OCI-LY3 (cell line): ENCODE results near the gene BAMBI.

Experiments
- H2AFZ ChIP-seq: fragments of 200-600, 300-600 bp; shearing (Covaris generic); 2 replicates; pipeline ENCODE4 v1.6.0; 2014; ENCODE audit warnings: antibody characterized with exemption, low read depth, low read length
- H3K27ac ChIP-seq: fragments of 200-600, 300-600 bp; sonication (generic); 2 replicates; pipeline ENCODE4 v1.5.1; 2014; ENCODE audit warnings: mild to moderate bottlenecking, low read length, moderate library complexity, mixed read lengths
- H3K27me3 ChIP-seq: fragments of 200-600, 300-600 bp; sonication (generic); 2 replicates; pipeline ENCODE4 v1.6.1; 2014; ENCODE audit warnings: low read depth, low read length, mixed read lengths
- H3K36me3 ChIP-seq: fragments of 200-600, 300-600 bp; sonication (generic); replicated peaks from 2 replicates; pipeline ENCODE3; 2014; ENCODE audit warnings: low read depth, low read length, mixed read lengths
- H3K4me1 ChIP-seq: fragments of 300-600, 200-600 bp; sonication (generic); 2 replicates; pipeline ENCODE4 v1.6.1; 2014; ENCODE audit warnings: low read length, mixed read lengths
- H3K4me2 ChIP-seq: fragments of 200-600, 300-600 bp; sonication (generic); 2 replicates; pipeline ENCODE4 v1.6.1; 2014; ENCODE audit warnings: low read length, mixed read lengths
- H3K4me3 ChIP-seq: fragments of 300-600, 200-600 bp; sonication (generic); 2 replicates; pipeline ENCODE4 v1.5.1; 2014; ENCODE audit warnings: antibody characterized with exemption, mild to moderate bottlenecking, low read length, moderate library complexity
- H3K79me2 ChIP-seq: fragments of 300-600, 200-600 bp; shearing (Covaris generic); 2 replicates; pipeline ENCODE4 v1.6.1; 2014; ENCODE audit warnings: mild to moderate bottlenecking, low read length, mixed read lengths
- H3K9ac ChIP-seq: fragments of 300-600, 200-600 bp; shearing (Covaris generic); 2 replicates; pipeline ENCODE4 v1.6.0; 2014; ENCODE audit warnings: mild to moderate bottlenecking, low read length, moderate library complexity
- H3K9me3 ChIP-seq: fragments of 200-600, 300-600 bp; shearing (Covaris generic); 2 replicates; pipeline ENCODE4 v1.6.1; 2014; ENCODE audit warnings: low read length, mixed read lengths; ENCODE audit not compliant: insufficient read depth
- H4K20me1 ChIP-seq: fragments of 200-600, 300-600 bp; sonication (generic); 2 replicates; pipeline ENCODE4 v1.6.1; 2016; ENCODE audit warnings: low read length, mixed read lengths; ENCODE audit not compliant: insufficient read depth
- EZH2phosphoT487 ChIP-seq: fragments of 200-600 bp; shearing (Covaris generic); IDR thresholded peaks from 2 replicates; pipeline ENCODE4 v1.6.1; 2018; ENCODE audit warnings: antibody characterized with exemption, mixed run types, low read depth
- TF ChIP-seq, protein P1 (sequence below): fragments of 200-600, 300-600 bp; sonication (generic); IDR thresholded peaks from 2 replicates; pipeline ENCODE4 v1.5.1; 2014; ENCODE audit warnings: antibody characterized with exemption, low read length, low read depth

BAMBI gene

GRCh38 chr10:28684986-28685580 is 7.8 kb downstream of the BAMBI start:
- Histone ChIP-seq H3K9me3 (no peaks in the 10 kb centered on the region), H3K4me2 (no peak overlapping the region), H3K4me3 (no peak overlapping the region), H3K9ac (no peak overlapping the region), H4K20me1 (peaks cover 13% of the 10 kb centered on the region; the same call in 1 of the 2 replicates), H3K36me3 (peaks cover 15% of the 10 kb centered on the region), H2AFZ (no peak overlapping the region), H3K27me3 (no peaks in the 10 kb centered on the region), H3K79me2 (peaks cover 1% of the 10 kb centered on the region), H3K4me1 (peaks cover 14% of the 10 kb centered on the region), H3K27ac (no peak overlapping the region)
- TF ChIP-seq, protein P1, sequence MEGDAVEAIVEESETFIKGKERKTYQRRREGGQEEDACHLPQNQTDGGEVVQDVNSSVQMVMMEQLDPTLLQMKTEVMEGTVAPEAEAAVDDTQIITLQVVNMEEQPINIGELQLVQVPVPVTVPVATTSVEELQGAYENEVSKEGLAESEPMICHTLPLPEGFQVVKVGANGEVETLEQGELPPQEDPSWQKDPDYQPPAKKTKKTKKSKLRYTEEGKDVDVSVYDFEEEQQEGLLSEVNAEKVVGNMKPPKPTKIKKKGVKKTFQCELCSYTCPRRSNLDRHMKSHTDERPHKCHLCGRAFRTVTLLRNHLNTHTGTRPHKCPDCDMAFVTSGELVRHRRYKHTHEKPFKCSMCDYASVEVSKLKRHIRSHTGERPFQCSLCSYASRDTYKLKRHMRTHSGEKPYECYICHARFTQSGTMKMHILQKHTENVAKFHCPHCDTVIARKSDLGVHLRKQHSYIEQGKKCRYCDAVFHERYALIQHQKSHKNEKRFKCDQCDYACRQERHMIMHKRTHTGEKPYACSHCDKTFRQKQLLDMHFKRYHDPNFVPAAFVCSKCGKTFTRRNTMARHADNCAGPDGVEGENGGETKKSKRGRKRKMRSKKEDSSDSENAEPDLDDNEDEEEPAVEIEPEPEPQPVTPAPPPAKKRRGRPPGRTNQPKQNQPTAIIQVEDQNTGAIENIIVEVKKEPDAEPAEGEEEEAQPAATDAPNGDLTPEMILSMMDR: no peak
- no peak for TF ChIP-seq EZH2phosphoT487

DNA sequence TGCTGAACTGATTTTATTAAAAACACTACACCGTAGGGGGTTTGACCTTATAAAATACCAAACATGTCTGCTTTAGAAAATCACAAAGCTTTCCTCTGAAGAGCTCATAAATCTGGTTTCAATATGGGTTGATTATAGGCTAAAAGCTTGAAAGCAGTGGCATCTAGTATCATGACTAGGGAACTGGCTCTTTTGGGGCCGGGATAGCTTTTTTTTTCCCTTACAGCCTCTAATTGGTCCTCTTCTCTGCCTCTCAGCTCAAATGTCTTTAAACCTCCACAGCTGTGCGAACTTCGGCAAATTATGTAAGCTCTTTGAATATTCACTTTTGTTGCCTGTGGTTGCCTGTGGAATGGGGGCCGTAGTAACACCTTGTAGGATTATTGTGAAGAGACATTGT is 8.4 kb downstream of the BAMBI start:
- Histone ChIP-seq H3K4me1 (peaks cover 7% of the 10 kb centered on the region), H3K9me3 (no peaks in the 10 kb centered on the region), H3K79me2 (no peaks in the 10 kb centered on the region; the same call in 1 of the 2 replicates), H3K4me3 (no peak overlapping the region), H3K36me3 (peaks cover 15% of the 10 kb centered on the region), H3K27ac (no peak overlapping the region), H4K20me1 (peaks cover 9% of the 10 kb centered on the region; the same call in 1 of the 2 replicates), H2AFZ (no peak overlapping the region), H3K27me3 (no peaks in the 10 kb centered on the region), H3K4me2 (no peak overlapping the region), H3K9ac (no peak overlapping the region)
- no peak for TF ChIP-seq EZH2phosphoT487
- TF ChIP-seq, protein P1: no peak

- Histone ChIP-seq H3K9me3 (no peaks in the 10 kb centered on the region), H2AFZ (no peak overlapping the region), H4K20me1 (no peaks in the 10 kb centered on the region), H3K4me3 (no peak overlapping the region), H3K27me3 (no peaks in the 10 kb centered on the region), H3K79me2 (no peaks in the 10 kb centered on the region), H3K4me1 (0 out of 2 replicates have a peak, but pooled peaks cover 4% of the 10 kb centered on the region), H3K36me3 (peaks cover 7% of the 10 kb centered on the region), H3K27ac (no peak overlapping the region), H3K4me2 (no peak overlapping the region), H3K9ac (no peak overlapping the region)
- TF ChIP-seq, protein P1: no peak
- no peak for TF ChIP-seq EZH2phosphoT487
Observed at GRCh38 chr10:28686835-28687682, 9.7 kb downstream of the BAMBI start.

GRCh38 chr10:28687683-28688001 is 10.3 kb downstream of the BAMBI start:
- Histone ChIP-seq H3K9me3 (no peaks in the 10 kb centered on the region), H3K36me3 (peaks cover 4% of the 10 kb centered on the region), H4K20me1 (no peaks in the 10 kb centered on the region), H3K9ac (no peak overlapping the region), H3K79me2 (no peaks in the 10 kb centered on the region), H3K4me1 (0 out of 2 replicates have a peak, but pooled peaks cover 4% of the 10 kb centered on the region), H2AFZ (no peak overlapping the region), H3K27me3 (no peaks in the 10 kb centered on the region), H3K4me2 (no peak overlapping the region), H3K27ac (no peak overlapping the region), H3K4me3 (no peak overlapping the region)
- TF ChIP-seq EZH2phosphoT487: no peak
- TF ChIP-seq, protein P1: no peak
